Mesendoderm (in vitro differentiated cells): Measurements from ENCODE around the gene PALD1.

ENCODE experiments used
- DNase-seq: peaks from one replicate; pipeline ENCODE4 v3.0.0; 2013
- H2AK5ac ChIP-seq: 2 replicates; pipeline ENCODE4 v1.6.1; 2013; ENCODE audit warnings: low read length, inconsistent platforms
- H2BK120ac ChIP-seq: 2 replicates; pipeline ENCODE4 v1.6.1; 2013; ENCODE audit warnings: low read depth, mild to moderate bottlenecking, low read length, moderate library complexity, mixed read lengths
- H2BK15ac ChIP-seq: replicated peaks from 2 replicates; pipeline ENCODE4 v1.6.1; 2013; ENCODE audit warnings: low read depth, mild to moderate bottlenecking, moderate library complexity
- H2BK5ac ChIP-seq: 2 replicates; pipeline ENCODE4 v1.6.1; 2013; ENCODE audit warnings: low read length, inconsistent platforms
- H3K18ac ChIP-seq: 2 replicates; pipeline ENCODE4 v1.6.1; 2013; ENCODE audit warnings: mild to moderate bottlenecking, low read length, mixed read lengths
- H3K23ac ChIP-seq: one replicate; pipeline ENCODE4 v1.6.1; 2013; ENCODE audit warnings: low read length
- H3K27ac ChIP-seq: 2 replicates; pipeline ENCODE4 v1.5.1; 2013; ENCODE audit warnings: low read depth, mild to moderate bottlenecking, inconsistent platforms, low read length, moderate library complexity
- H3K27me3 ChIP-seq: 2 replicates; pipeline ENCODE4 v1.6.1; 2013; ENCODE audit warnings: low read length, control low read depth, mild to moderate bottlenecking, inconsistent platforms; ENCODE audit not compliant: insufficient read depth, poor library complexity
- H3K36me3 ChIP-seq: 2 replicates; pipeline ENCODE4 v1.6.1; 2013; ENCODE audit warnings: low read length, inconsistent platforms; ENCODE audit not compliant: control insufficient read depth, insufficient read depth
- H3K4ac ChIP-seq: one replicate; pipeline ENCODE4 v1.6.1; 2013; ENCODE audit warnings: low read depth, mild to moderate bottlenecking, low read length, moderate library complexity
- H3K4me1 ChIP-seq: 2 replicates; pipeline ENCODE4 v1.6.1; 2013; ENCODE audit warnings: low read depth, low read length, inconsistent platforms; ENCODE audit not compliant: control insufficient read depth
- H3K4me2 ChIP-seq: 2 replicates; pipeline ENCODE4 v1.6.1; 2013; ENCODE audit warnings: low read length
- H3K4me3 ChIP-seq: 2 replicates; pipeline ENCODE4 v1.5.1; 2013; ENCODE audit warnings: mild to moderate bottlenecking, low read length
- H3K56ac ChIP-seq: one replicate; pipeline ENCODE4 v1.6.1; 2013; ENCODE audit warnings: low read length
- H3K79me1 ChIP-seq: 2 replicates; pipeline ENCODE4 v1.6.1; 2013; ENCODE audit warnings: low read length, inconsistent platforms
- H3K79me2 ChIP-seq: 2 replicates; pipeline ENCODE4 v1.6.1; 2013; ENCODE audit warnings: mild to moderate bottlenecking, low read length; ENCODE audit not compliant: control insufficient read depth, insufficient read depth
- H3K9ac ChIP-seq: 2 replicates; pipeline ENCODE4 v1.6.1; 2013; ENCODE audit warnings: low read length, inconsistent platforms
- H4K5ac ChIP-seq: one replicate; pipeline ENCODE4 v1.6.1; 2013; ENCODE audit warnings: low read length
- H4K8ac ChIP-seq: one replicate; pipeline ENCODE4 v1.6.1; 2013; ENCODE audit warnings: low read depth, mild to moderate bottlenecking, control low read depth, low read length, moderate library complexity
- WGBS: extraction: QIAGEN DNeasy Blood & Tissue Kit; methylation state at CpG from one replicate; pipeline ENCODE4 v1.1.7; 2013; ENCODE audit warnings: low lambda C conversion rate, missing lambda C conversion rate; ENCODE audit not compliant: insufficient coverage; ENCODE audit errors: extremely low coverage; 5-methylcytosine and 5-hydroxymethylcytosine counted together

Gene PALD1

GRCh38 chr10:70552586-70552985 is 74.0 kb downstream of the PALD1 start:
- no CpG with 5 or more reads among the region's 6 CpGs for WGBS
- Histone ChIP-seq H3K36me3 (peaks cover 6% of the 10 kb centered on the region), H3K79me2 (no peaks in the 10 kb centered on the region), H3K9ac (no peak overlapping the region), H3K4me1 (no peaks in the 10 kb centered on the region), H2AK5ac (no peak overlapping the region), H3K27ac (no peak overlapping the region), H2BK5ac (no peak overlapping the region), H3K4me3 (no peak overlapping the region), H4K8ac (no peak overlapping the region), H3K4me2 (no peak overlapping the region), H4K5ac (no peak overlapping the region), H3K4ac (no peak overlapping the region), H3K18ac (no peak overlapping the region), H3K27me3 (no peaks in the 10 kb centered on the region), H3K79me1 (no peaks in the 10 kb centered on the region), H3K56ac (no peak overlapping the region), H2BK15ac (no peak overlapping the region), H3K23ac (no peak overlapping the region), H2BK120ac (no peak overlapping the region)
- no peak for DNase-seq

DNA sequence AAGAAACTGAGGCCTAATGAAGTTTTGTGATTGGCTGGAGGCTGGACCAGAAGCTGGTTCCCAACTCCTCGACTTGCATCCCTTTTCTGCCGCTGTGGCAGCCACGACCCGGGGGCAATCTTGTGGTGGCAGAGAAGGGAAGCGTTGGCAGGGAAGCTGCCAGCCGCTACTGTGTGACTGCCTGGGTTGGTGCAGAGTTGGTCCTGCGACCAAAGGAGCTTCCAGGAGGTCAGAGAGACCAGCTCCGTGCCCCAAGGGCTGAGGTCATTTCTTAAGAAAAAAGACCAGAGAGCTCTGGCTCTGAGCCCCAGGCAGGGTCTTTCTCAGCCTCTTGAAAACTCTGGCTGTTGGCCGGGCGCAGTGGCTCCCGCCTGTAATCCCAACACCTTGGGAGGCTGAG is 76.8 kb downstream of the PALD1 start:
- H2BK15ac ChIP-seq: no peak overlapping the region
- H3K36me3 ChIP-seq: peaks cover 6% of the 10 kb centered on the region
- no peaks in the 10 kb centered on the region for H3K79me1 ChIP-seq
- H4K8ac ChIP-seq: no peak overlapping the region
- H3K56ac ChIP-seq: no peak overlapping the region
- H4K5ac ChIP-seq: no peak overlapping the region
- no peak overlapping the region for H3K4ac ChIP-seq
- no peak overlapping the region for H2AK5ac ChIP-seq
- H3K27me3 ChIP-seq: no peaks in the 10 kb centered on the region
- no peak overlapping the region for H3K27ac ChIP-seq
- no peaks in the 10 kb centered on the region for H3K79me2 ChIP-seq
- no peak for DNase-seq
- H3K9ac ChIP-seq: no peak overlapping the region
- no peak overlapping the region for H3K18ac ChIP-seq
- no CpG with 5 or more reads among the region's 11 CpGs for WGBS
- H3K4me2 ChIP-seq: no peak overlapping the region
- no peaks in the 10 kb centered on the region for H3K4me1 ChIP-seq
- no peak overlapping the region for H3K23ac ChIP-seq
- no peak overlapping the region for H3K4me3 ChIP-seq
- no peak overlapping the region for H2BK5ac ChIP-seq
- no peak overlapping the region for H2BK120ac ChIP-seq

DNA sequence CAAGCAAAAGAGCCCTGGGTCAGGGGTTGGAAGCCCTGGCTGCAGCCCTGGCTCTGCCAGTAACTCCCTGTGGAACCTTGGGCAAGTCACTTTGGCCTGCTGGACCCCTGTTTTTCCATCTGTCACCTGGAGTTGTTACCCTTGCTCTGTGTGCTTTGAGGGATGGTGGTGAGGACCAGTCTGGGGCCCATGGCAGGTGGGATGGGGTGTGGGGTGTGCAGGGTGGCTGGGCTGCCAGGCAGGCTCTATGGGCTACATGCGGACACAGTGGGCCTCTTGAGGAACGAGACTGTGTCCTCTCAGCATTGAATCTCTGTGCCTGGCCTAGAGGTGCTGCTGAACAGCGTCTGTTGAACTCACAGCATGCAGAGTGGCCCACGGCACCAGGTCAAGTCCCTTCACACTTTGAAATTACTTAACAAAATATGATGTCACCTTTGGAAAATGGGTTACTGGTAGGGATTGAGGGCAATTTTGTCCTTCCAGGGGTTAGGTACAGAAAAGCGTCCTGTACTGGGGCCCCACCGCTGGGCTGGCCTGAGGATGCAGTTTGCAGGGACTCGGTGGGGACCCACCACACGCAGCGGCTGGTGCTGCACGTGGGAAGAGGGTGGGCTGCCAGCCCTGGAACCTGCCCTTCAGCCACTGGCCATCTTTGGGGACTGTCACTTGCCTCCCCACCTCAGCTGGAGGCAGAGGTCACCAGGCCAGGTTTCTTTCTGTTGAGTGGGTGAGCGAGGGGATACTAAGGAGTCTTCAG is 78.7 kb downstream of the PALD1 start:
- Histone ChIP-seq H3K56ac (no peak overlapping the region), H4K5ac (no peak overlapping the region), H3K4me2 (no peak overlapping the region), H3K23ac (no peak overlapping the region), H3K4me3 (no peak overlapping the region), H2BK15ac (no peak overlapping the region), H2BK120ac (no peak overlapping the region), H3K9ac (no peak overlapping the region), H3K4ac (no peak overlapping the region), H2AK5ac (no peak overlapping the region), H3K36me3 (peaks cover 5% of the 10 kb centered on the region), H4K8ac (no peak overlapping the region), H3K79me2 (no peaks in the 10 kb centered on the region), H2BK5ac (no peak overlapping the region), H3K27ac (no peak overlapping the region), H3K79me1 (no peaks in the 10 kb centered on the region), H3K18ac (no peak overlapping the region), H3K27me3 (no peaks in the 10 kb centered on the region), H3K4me1 (no peaks in the 10 kb centered on the region)
- no CpG with 5 or more reads among the region's 11 CpGs for WGBS
- DNase-seq: no peak

GRCh38 chr10:70557876-70558275 is 79.3 kb downstream of the PALD1 start:
- Histone ChIP-seq H3K23ac (no peak overlapping the region), H3K18ac (no peak overlapping the region), H2BK5ac (no peak overlapping the region), H3K79me2 (no peaks in the 10 kb centered on the region), H3K27me3 (no peaks in the 10 kb centered on the region), H2AK5ac (no peak overlapping the region), H3K36me3 (peaks cover 2% of the 10 kb centered on the region), H3K4me2 (no peak overlapping the region), H2BK15ac (no peak overlapping the region), H2BK120ac (no peak overlapping the region), H3K4me3 (no peak overlapping the region), H3K56ac (no peak overlapping the region), H4K8ac (no peak overlapping the region), H3K4ac (no peak overlapping the region), H4K5ac (no peak overlapping the region), H3K4me1 (no peaks in the 10 kb centered on the region), H3K9ac (no peak overlapping the region), H3K79me1 (no peaks in the 10 kb centered on the region), H3K27ac (no peak overlapping the region)
- WGBS: no CpG with 5 or more reads among the region's 2 CpGs
- DNase-seq: no peak

GRCh38 chr10:70558295-70558694 is 79.7 kb downstream of the PALD1 start:
- no peak overlapping the region for H2BK15ac ChIP-seq
- no peak overlapping the region for H3K27ac ChIP-seq
- no CpG with 5 or more reads among the region's 11 CpGs for WGBS
- H3K9ac ChIP-seq: no peak overlapping the region
- H3K4me2 ChIP-seq: no peak overlapping the region
- peaks cover 2% of the 10 kb centered on the region for H3K36me3 ChIP-seq
- H2AK5ac ChIP-seq: no peak overlapping the region
- H3K4ac ChIP-seq: no peak overlapping the region
- H3K56ac ChIP-seq: no peak overlapping the region
- H3K79me2 ChIP-seq: no peaks in the 10 kb centered on the region
- H3K23ac ChIP-seq: no peak overlapping the region
- no peak overlapping the region for H3K4me3 ChIP-seq
- no peak for DNase-seq
- H3K79me1 ChIP-seq: no peaks in the 10 kb centered on the region
- no peak overlapping the region for H2BK5ac ChIP-seq
- H3K27me3 ChIP-seq: no peaks in the 10 kb centered on the region
- H3K4me1 ChIP-seq: no peaks in the 10 kb centered on the region
- no peak overlapping the region for H4K5ac ChIP-seq
- H4K8ac ChIP-seq: no peak overlapping the region
- no peak overlapping the region for H2BK120ac ChIP-seq
- H3K18ac ChIP-seq: no peak overlapping the region
